Activated T-cell treated with anti-CD3 and anti-CD28 coated beads for 24 hours (primary cell): ENCODE results near the gene GRB7.
"Not testable (repeated sequence)": the region's sequence is repeated elsewhere in the genome, so short reads cannot be mapped to it uniquely, and the experiment has no call there.

ENCODE experiments used
- DNase-seq: peaks from one replicate; pipeline ENCODE4 v3.0.0-alpha.2; 2020; ENCODE audit warnings: low read depth

Gene GRB7

GRCh38 chr17:39709998-39710964 is 27.5 kb upstream of the GRB7 start:
- DNase-seq: no peak

- not testable (repeated sequence) for DNase-seq
These were observed 26.7 kb upstream of the GRB7 start for GRCh38 chr17:39711071-39711470.

- DNase-seq: no peak
These were observed 25.9 kb upstream of the GRB7 start for GRCh38 chr17:39711851-39712250.

- DNase-seq: no peak
These were observed 23.5 kb upstream of the GRB7 start for GRCh38 chr17:39714234-39714633.

GRCh38 chr17:39715375-39716072 is 22.2 kb upstream of the GRB7 start:
- no peak for DNase-seq

GRCh38 chr17:39716073-39716818 is 21.5 kb upstream of the GRB7 start:
- DNase-seq: no peak

- DNase-seq: no peak
These were observed 20.7 kb upstream of the GRB7 start for GRCh38 chr17:39716879-39717536.

GRCh38 chr17:39717660-39718059 is 20.1 kb upstream of the GRB7 start:
- no peak for DNase-seq

GRCh38 chr17:39719563-39720355 is 18.0 kb upstream of the GRB7 start:
- no peak for DNase-seq

GRCh38 chr17:39722104-39722503 is 15.6 kb upstream of the GRB7 start:
- no peak for DNase-seq

GRCh38 chr17:39722965-39723848 is 14.5 kb upstream of the GRB7 start:
- no peak for DNase-seq

- DNase-seq: no peak
These were observed 13.0 kb upstream of the GRB7 start for GRCh38 chr17:39724731-39725130.

GRCh38 chr17:39725923-39726322 is 11.8 kb upstream of the GRB7 start:
- not testable (repeated sequence) for DNase-seq

GRCh38 chr17:39726617-39727016 is 11.1 kb upstream of the GRB7 start:
- no peak for DNase-seq

GRCh38 chr17:39727556-39727955 is 10.2 kb upstream of the GRB7 start:
- DNase-seq: no peak

- DNase-seq: no peak
These were observed 8.4 kb upstream of the GRB7 start for GRCh38 chr17:39729280-39729851.

- DNase-seq: peak; percentile 91
These were observed 7.4 kb upstream of the GRB7 start, which contains the start of gene MIEN1 for GRCh38 chr17:39730095-39730921. Gene MIEN1, minus strand, starts transcription at chr17:39730532. Its CDS starts 37 bp downstream, at chr17:39730495.

GRCh38 chr17:39732586-39732985 is 5.2 kb upstream of the GRB7 start:
- DNase-seq: no peak

GRCh38 chr17:39735882-39736281 is 1.9 kb upstream of the GRB7 start:
- no peak for DNase-seq
